Endothelial cell of umbilical vein (primary cell): ENCODE results near the gene SLC22A3. TPM values are rescaled to one million over a fixed set of nuclear protein-coding genes. Genes with fewer than 3 reads are reported as not detected.

Experiments used
- BruUV-seq: library from RNA; stranded (reverse); fragments of 400-500 nt; replicated peaks from 2 replicates; lab custom pipeline; 2021; lab: Mats Ljungman, UMichigan
- CTCF ChIA-PET: fragments of 300-600, 350-600 bp; sonication (Branson Sonifier 250); formaldehyde crosslinking; loops from one replicate; lab custom pipeline; 2021; ENCODE audit warnings: antibody characterized with exemption, inconsistent platforms; lab: Charles Lee
- POLR2A ChIA-PET: fragments of 300-600, 350-600 bp; sonication (Branson Sonifier 250); formaldehyde crosslinking; loops from one replicate; lab custom pipeline; 2021; ENCODE audit warnings: antibody characterized with exemption, inconsistent platforms; lab: Charles Lee
- DNase-seq: peaks from one replicate; pipeline ENCODE4 v3.0.0-alpha.2; 2011; ENCODE audit warnings: low read depth, low spot score
- FAIRE-seq: peaks from 2 replicates; lab custom pipeline; 2011; peaks lifted over from hg19 to GRCh38; lab: Jason Lieb, UNC
- H2AFZ ChIP-seq: 2 replicates; pipeline ENCODE4 v1.6.0; 2012; ENCODE audit warnings: low read depth, low read length, control low read depth, inconsistent platforms
- H3K27ac ChIP-seq: 2 replicates; pipeline ENCODE4 v1.5.1; 2011; ENCODE audit warnings: low read depth, mild to moderate bottlenecking, control low read depth, low read length, moderate library complexity; ENCODE audit not compliant: insufficient read depth
- H3K27me3 ChIP-seq, 2 experiments: 2 replicates each; pipeline versions ENCODE4 v1.6.0 to v1.6.1; 2011; ENCODE audit warnings: low read length in 2 of 2, mixed read lengths in 1 of 2; ENCODE audit not compliant: control insufficient read depth in 2 of 2, insufficient read depth in 2 of 2
- H3K36me3 ChIP-seq, 2 experiments: 2 replicates in 1 of 2; 3 replicates in 1 of 2; pipeline ENCODE4 v1.5.1; 2011; ENCODE audit warnings: low read length in 2 of 2, mild to moderate bottlenecking in 1 of 2, moderate library complexity in 1 of 2; ENCODE audit not compliant: control insufficient read depth in 2 of 2, insufficient read depth in 2 of 2; ENCODE audit errors: extremely low read depth in 1 of 2
- H3K4me1 ChIP-seq: 3 replicates; pipeline ENCODE4 v1.5.1; 2011; ENCODE audit warnings: mild to moderate bottlenecking, low read length; ENCODE audit not compliant: control insufficient read depth, insufficient read depth; ENCODE audit errors: extremely low read depth
- H3K4me2 ChIP-seq: 2 replicates; pipeline ENCODE4 v1.6.1; 2011; ENCODE audit warnings: low read length, control low read depth, mixed read lengths; ENCODE audit not compliant: insufficient read depth
- H3K4me3 ChIP-seq, 3 experiments: fragments of 200-600 bp in 1 of 3; sonication (generic), shearing (Covaris generic) in 1 of 3; replicated peaks in 1 of 3; 2 replicates each; pipeline ENCODE4 v1.5.1; 2011 to 2016; ENCODE audit warnings: control low read depth in 3 of 3, low read length in 3 of 3, mild to moderate bottlenecking in 2 of 3, inconsistent platforms in 1 of 3, low read depth in 1 of 3, moderate library complexity in 1 of 3; ENCODE audit not compliant: insufficient read depth in 1 of 3
- H3K79me2 ChIP-seq: 2 replicates; pipeline ENCODE4 v1.6.0; 2012; ENCODE audit warnings: low read length, inconsistent platforms; ENCODE audit not compliant: control insufficient read depth, insufficient read depth
- H3K9ac ChIP-seq: replicated peaks from 2 replicates; pipeline ENCODE3; 2011; ENCODE audit warnings: low read length, control low read depth; ENCODE audit not compliant: insufficient read depth; ENCODE audit errors: extremely low read depth
- H3K9me1 ChIP-seq: replicated peaks from 3 replicates; pipeline ENCODE4 v1.6.0; 2011; ENCODE audit warnings: mild to moderate bottlenecking, low read length; ENCODE audit not compliant: control insufficient read depth, insufficient read depth; ENCODE audit errors: extremely low read depth
- H3K9me3 ChIP-seq: replicated peaks from 2 replicates; pipeline ENCODE4 v1.5.1; 2012; ENCODE audit warnings: low read length, inconsistent platforms; ENCODE audit not compliant: control insufficient read depth, insufficient read depth
- H4K20me1 ChIP-seq: replicated peaks from 2 replicates; pipeline ENCODE3; 2011; ENCODE audit warnings: mild to moderate bottlenecking, low read length; ENCODE audit not compliant: control insufficient read depth, insufficient read depth; ENCODE audit errors: extremely low read depth
- CTCF ChIP-seq, 2 donors: IDR thresholded peaks; 1 replicate in 1 of 2; 2 replicates in 1 of 2; pipeline ENCODE4 v1.5.1; 2011; ENCODE audit warnings: low read length in 2 of 2, mild to moderate bottlenecking in 2 of 2, moderate library complexity in 2 of 2, control low read depth in 1 of 2, inconsistent platforms in 1 of 2, low read depth in 1 of 2; ENCODE audit not compliant: insufficient read depth in 1 of 2; ENCODE audit errors: extremely low read depth in 1 of 2
- EZH2 ChIP-seq: IDR thresholded peaks from 2 replicates; pipeline ENCODE4 v1.6.1; 2012; ENCODE audit warnings: borderline replicate concordance, low read depth, mild to moderate bottlenecking, moderate library complexity, low read length, inconsistent platforms; ENCODE audit not compliant: severe bottlenecking
- FOS ChIP-seq: IDR thresholded peaks from 2 replicates; pipeline ENCODE4 v1.6.1; 2011; ENCODE audit warnings: mild to moderate bottlenecking, low read length, moderate library complexity, borderline replicate concordance; ENCODE audit not compliant: insufficient read depth
- GATA2 ChIP-seq: IDR thresholded peaks from 2 replicates; pipeline ENCODE4 v1.7.0; 2011; ENCODE audit warnings: low read depth, mild to moderate bottlenecking, moderate library complexity, mixed read lengths, low read length; ENCODE audit not compliant: insufficient read length, insufficient read depth
- JUN ChIP-seq: IDR thresholded peaks from 2 replicates; pipeline ENCODE4 v1.6.1; 2011; ENCODE audit warnings: borderline replicate concordance, low read depth; ENCODE audit not compliant: insufficient read length, insufficient read depth
- MAX ChIP-seq: IDR thresholded peaks from 2 replicates; pipeline ENCODE4 v1.6.1; 2011; ENCODE audit not compliant: insufficient read depth, insufficient read length
- MYC ChIP-seq: IDR thresholded peaks from one replicate; pipeline ENCODE4 v1.6.1; 2011; ENCODE audit warnings: mild to moderate bottlenecking, low read depth, low read length
- POLR2A ChIP-seq: IDR thresholded peaks from 2 replicates; pipeline ENCODE4 v1.6.1; 2012; ENCODE audit warnings: low read depth, mild to moderate bottlenecking, control low read depth, low read length
- POLR2AphosphoS5 ChIP-seq: IDR thresholded peaks from 2 replicates; pipeline ENCODE4 v1.6.1; 2012; ENCODE audit warnings: low read depth, mild to moderate bottlenecking, control low read depth, low read length, moderate library complexity; ENCODE audit not compliant: insufficient read depth
- dilution Hi-C: fragments of 300-500 bp; cut with MboI; formaldehyde crosslinking; loops from one replicate; pipeline ENCODE4 v1.15.0; 2019; ENCODE audit warnings: low sequenced_read_pairs; ENCODE audit not compliant: extremely low pct_ligation_motif_present
- intact Hi-C: fragments of 100-400 bp; cut with micrococcal nuclease; formaldehyde crosslinking; loops from one replicate; pipeline ENCODE4 v1.10.0; 2022
- polyA plus RNA-seq, 4 experiments: library from polyadenylated mRNA; depleted of rRNA in 3 of 4; stranded (reverse) in 3 of 4; unstranded in 1 of 4; fragments of >200 nt; gene quantifications; 2 replicates each; pipeline versions ENCODE4 v1.2.1 to v1.2.3, GENCODE V29; 2011 to 2012; ENCODE audit warnings: missing spikeins in 1 of 4
- total RNA-seq: library from RNA; stranded (reverse); gene quantifications from 2 replicates; pipeline ENCODE4 v1.2.3, GENCODE V29; 2021

SLC22A3 gene
- total and polyA plus RNA-seq, 2 donors (not counting 3 experiments of a cell fraction or from before 2014, with no cell fraction given): not detected

GRCh38 chr6:160315310-160315709 lies 32.9 kb upstream of the SLC22A3 start:
- no peaks in the 10 kb centered on the region for H3K79me2 ChIP-seq
- H3K27ac ChIP-seq: no peak overlapping the region
- FAIRE-seq: no peak
- CTCF ChIA-PET: no interaction called here
- no peak overlapping the region for H2AFZ ChIP-seq
- no peaks in the 10 kb centered on the region for H4K20me1 ChIP-seq
- no peaks in the 10 kb centered on the region for H3K4me1 ChIP-seq
- no peak overlapping the region for H3K4me3 ChIP-seq
- H3K27me3 ChIP-seq: no peaks in the 10 kb centered on the region
- no peaks in the 10 kb centered on the region for H3K9me1 ChIP-seq
- no peak for DNase-seq
- TF ChIP-seq EZH2: no peak
- no peak for TF ChIP-seq MYC
- no peak for TF ChIP-seq FOS
- TF ChIP-seq POLR2AphosphoS5: no peak
- TF ChIP-seq POLR2A: no peak
- no peak for TF ChIP-seq GATA2
- no peak for TF ChIP-seq JUN
- TF ChIP-seq CTCF (IDR thresholded peaks at IDR 0.05; ENCODE audit: extremely low read depth in 1 of 2, insufficient read depth in 1 of 2, low read depth in 1 of 2, low read length in 2 of 2): no peak
- TF ChIP-seq MAX: no peak
- no peak overlapping the region for H3K4me2 ChIP-seq
- no peaks in the 10 kb centered on the region for H3K36me3 ChIP-seq
- dilution Hi-C loops (no loop called here), intact Hi-C loops (no loop called here)
- no peak overlapping the region for H3K9ac ChIP-seq
- peaks cover under 1% of the 10 kb centered on the region for H3K9me3 ChIP-seq
- BruUV-seq: no TSS peak
- POLR2A ChIA-PET: no interaction called here
